GM12874 (cell line): ENCODE measurements around the gene IL21R.

ENCODE experiments used
- CTCF ChIP-seq: IDR thresholded peaks from 2 replicates; pipeline ENCODE4 v1.5.1; 2011; ENCODE audit warnings: low read depth, mild to moderate bottlenecking, control low read depth, low read length, moderate library complexity; ENCODE audit not compliant: insufficient read depth

IL21R gene

DNA sequence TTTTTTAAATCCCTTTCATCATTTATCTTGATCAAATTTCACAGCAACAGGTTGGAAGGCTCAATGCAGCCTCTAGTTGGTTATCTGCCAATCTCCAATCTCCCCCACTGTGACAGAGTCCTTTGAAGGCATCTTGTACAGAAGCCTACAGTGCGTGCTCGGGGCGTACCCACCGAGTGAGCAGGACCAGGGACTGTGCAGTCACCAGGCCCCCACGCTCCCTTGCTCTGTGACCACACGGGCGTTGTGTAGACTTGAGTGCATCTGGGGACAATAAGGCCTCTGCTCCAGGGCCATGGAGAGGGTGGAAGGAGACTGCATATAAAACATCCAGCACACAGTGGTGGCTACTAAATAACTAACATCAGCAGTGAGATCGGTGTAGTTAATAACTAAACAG lies 84.4 kb downstream of the IL21R start:
- no peak for TF ChIP-seq CTCF

GRCh38 chr16:27486760-27487159 lies 84.8 kb downstream of the IL21R start:
- TF ChIP-seq CTCF: no peak

- no peak for TF ChIP-seq CTCF
These were observed 87.4 kb downstream of the IL21R start for GRCh38 chr16:27489421-27489820.

- TF ChIP-seq CTCF: no peak
These were observed 87.9 kb downstream of the IL21R start for GRCh38 chr16:27489906-27490305.

- no peak for TF ChIP-seq CTCF
These were observed 90.1 kb downstream of the IL21R start for GRCh38 chr16:27491894-27492587.

DNA sequence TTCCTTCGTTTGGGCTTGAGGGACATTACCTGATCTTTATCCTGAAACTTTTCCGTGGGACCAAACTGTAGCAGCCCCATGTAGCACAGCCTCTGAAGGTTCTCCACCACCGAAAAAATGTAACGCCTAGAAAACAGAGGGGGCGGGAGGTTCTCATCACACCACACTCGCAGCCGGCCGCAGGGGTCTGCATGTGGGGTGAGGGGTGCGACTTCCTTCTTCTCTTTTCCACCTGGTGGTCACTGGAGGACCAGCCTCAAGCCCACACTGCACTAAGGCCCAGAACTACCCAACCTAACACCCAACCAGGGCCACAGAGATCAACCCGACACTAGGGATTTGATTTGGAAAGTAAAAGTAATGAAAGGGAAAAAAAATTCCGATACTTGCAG lies 90.6 kb downstream of the IL21R start:
- no peak for TF ChIP-seq CTCF

DNA sequence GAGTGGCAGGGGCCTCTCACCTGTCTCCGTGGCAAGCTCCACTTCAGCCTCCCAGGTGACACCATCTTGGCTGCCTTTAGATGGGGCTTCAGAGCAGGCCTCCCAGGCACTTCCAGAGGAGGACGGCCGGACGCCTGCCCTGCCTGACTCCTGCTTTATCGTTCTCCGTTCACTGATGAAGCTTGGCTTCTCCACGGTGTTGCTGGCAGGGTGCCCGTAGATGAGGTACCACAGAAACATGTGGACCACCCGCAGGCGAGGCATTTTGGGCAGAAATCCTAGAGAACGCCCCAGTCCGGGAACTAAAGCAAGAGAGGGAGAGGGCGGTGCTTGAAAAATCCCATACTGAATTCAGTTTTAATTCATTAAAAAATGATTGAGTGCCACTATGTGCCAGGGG lies 93.2 kb downstream of the IL21R start:
- no peak for TF ChIP-seq CTCF
